SK-N-SH (cell line): ENCODE measurements around the gene MEIS1.

Source experiments
- ELF1 ChIP-seq: IDR thresholded peaks from 2 replicates; pipeline ENCODE4 v1.4.0; 2012
- EP300 ChIP-seq, 2 experiments: IDR thresholded peaks; 2 replicates each; pipeline versions ENCODE4 v1.4.0 to v1.6.1; 2012; ENCODE audit warnings: borderline replicate concordance in 1 of 2, low read depth in 1 of 2, low read length in 1 of 2
- EZH2phosphoT487 ChIP-seq: fragments of 200-600 bp; sonication (generic); IDR thresholded peaks from 2 replicates; pipeline ENCODE4 v1.6.1; 2017; ENCODE audit warnings: low read depth, mixed run types, mild to moderate bottlenecking, antibody characterized with exemption, moderate library complexity, borderline replicate concordance
- GABPA ChIP-seq: IDR thresholded peaks from 2 replicates; pipeline ENCODE4 v1.4.0; 2012; ENCODE audit warnings: low read depth, mild to moderate bottlenecking
- JUND ChIP-seq: IDR thresholded peaks from 2 replicates; pipeline ENCODE4 v1.4.0; 2012
- NFIC ChIP-seq: IDR thresholded peaks from 2 replicates; pipeline ENCODE4 v1.4.0; 2012; ENCODE audit warnings: borderline replicate concordance
- POLR2AphosphoS5 ChIP-seq: IDR thresholded peaks from 2 replicates; pipeline ENCODE4 v1.6.1; 2012; ENCODE audit warnings: low read depth, low read length
- RFX5 ChIP-seq: IDR thresholded peaks from 2 replicates; pipeline ENCODE4 v1.6.1; 2012; ENCODE audit warnings: mild to moderate bottlenecking, improper control_type of control experiment, low read length
- RXRA ChIP-seq: IDR thresholded peaks from 2 replicates; pipeline ENCODE4 v1.4.0; 2012; ENCODE audit warnings: low read depth, mild to moderate bottlenecking, borderline replicate concordance
- TAF1 ChIP-seq: IDR thresholded peaks from 2 replicates; pipeline ENCODE4 v1.6.1; 2012; ENCODE audit warnings: low read depth, mild to moderate bottlenecking, low read length, moderate library complexity, borderline replicate concordance
- TF ChIP-seq, protein P1 (sequence below): IDR thresholded peaks from 2 replicates; pipeline ENCODE4 v1.6.1; 2012; ENCODE audit warnings: mild to moderate bottlenecking, low read depth, low read length, moderate library complexity
- TF ChIP-seq, protein P2 (sequence below): fragments of 200-600 bp; sonication (generic); IDR thresholded peaks from 2 replicates; pipeline ENCODE4 v1.6.1; 2017; ENCODE audit warnings: antibody characterized with exemption, mild to moderate bottlenecking, moderate library complexity

DNA sequence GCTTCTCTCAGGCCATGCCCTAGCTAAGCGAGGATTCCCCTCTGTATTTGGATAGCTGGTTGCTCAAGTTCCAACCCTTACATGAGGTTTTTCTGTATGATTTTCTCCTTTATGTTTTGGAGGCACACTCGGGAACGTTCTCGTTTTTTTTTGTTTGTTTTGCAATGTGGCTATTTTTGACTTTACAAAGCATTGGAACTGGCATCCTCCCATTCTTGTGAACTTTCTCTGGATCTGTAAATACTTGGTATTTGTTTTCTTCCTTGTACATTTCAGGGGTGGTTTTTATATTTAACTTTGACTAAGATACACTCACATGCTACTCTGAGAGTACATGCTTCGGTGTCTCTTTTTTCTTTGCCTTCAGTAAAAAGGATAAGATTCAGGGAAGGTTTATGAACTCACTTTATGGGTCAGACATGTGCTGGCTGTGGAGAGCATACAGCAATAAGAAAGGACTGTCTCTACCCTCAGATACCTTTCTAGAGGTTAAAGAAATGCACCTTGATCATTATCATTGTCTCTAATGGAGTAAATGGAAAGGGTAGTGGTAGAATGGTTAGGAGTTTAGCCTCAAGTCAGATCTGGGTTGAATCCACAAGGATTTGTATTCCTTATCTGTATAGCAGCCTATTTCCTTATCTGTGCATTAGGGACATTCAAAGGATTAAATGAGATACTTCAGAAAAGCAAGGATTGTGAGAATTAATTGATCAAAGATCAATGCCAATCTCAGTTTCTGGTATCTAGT is 61.9 kb downstream of the MEIS1 start:
- TF ChIP-seq GABPA = no peak
- TF ChIP-seq, protein P1, sequence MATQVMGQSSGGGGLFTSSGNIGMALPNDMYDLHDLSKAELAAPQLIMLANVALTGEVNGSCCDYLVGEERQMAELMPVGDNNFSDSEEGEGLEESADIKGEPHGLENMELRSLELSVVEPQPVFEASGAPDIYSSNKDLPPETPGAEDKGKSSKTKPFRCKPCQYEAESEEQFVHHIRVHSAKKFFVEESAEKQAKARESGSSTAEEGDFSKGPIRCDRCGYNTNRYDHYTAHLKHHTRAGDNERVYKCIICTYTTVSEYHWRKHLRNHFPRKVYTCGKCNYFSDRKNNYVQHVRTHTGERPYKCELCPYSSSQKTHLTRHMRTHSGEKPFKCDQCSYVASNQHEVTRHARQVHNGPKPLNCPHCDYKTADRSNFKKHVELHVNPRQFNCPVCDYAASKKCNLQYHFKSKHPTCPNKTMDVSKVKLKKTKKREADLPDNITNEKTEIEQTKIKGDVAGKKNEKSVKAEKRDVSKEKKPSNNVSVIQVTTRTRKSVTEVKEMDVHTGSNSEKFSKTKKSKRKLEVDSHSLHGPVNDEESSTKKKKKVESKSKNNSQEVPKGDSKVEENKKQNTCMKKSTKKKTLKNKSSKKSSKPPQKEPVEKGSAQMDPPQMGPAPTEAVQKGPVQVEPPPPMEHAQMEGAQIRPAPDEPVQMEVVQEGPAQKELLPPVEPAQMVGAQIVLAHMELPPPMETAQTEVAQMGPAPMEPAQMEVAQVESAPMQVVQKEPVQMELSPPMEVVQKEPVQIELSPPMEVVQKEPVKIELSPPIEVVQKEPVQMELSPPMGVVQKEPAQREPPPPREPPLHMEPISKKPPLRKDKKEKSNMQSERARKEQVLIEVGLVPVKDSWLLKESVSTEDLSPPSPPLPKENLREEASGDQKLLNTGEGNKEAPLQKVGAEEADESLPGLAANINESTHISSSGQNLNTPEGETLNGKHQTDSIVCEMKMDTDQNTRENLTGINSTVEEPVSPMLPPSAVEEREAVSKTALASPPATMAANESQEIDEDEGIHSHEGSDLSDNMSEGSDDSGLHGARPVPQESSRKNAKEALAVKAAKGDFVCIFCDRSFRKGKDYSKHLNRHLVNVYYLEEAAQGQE = no peak
- TF ChIP-seq, protein P2, sequence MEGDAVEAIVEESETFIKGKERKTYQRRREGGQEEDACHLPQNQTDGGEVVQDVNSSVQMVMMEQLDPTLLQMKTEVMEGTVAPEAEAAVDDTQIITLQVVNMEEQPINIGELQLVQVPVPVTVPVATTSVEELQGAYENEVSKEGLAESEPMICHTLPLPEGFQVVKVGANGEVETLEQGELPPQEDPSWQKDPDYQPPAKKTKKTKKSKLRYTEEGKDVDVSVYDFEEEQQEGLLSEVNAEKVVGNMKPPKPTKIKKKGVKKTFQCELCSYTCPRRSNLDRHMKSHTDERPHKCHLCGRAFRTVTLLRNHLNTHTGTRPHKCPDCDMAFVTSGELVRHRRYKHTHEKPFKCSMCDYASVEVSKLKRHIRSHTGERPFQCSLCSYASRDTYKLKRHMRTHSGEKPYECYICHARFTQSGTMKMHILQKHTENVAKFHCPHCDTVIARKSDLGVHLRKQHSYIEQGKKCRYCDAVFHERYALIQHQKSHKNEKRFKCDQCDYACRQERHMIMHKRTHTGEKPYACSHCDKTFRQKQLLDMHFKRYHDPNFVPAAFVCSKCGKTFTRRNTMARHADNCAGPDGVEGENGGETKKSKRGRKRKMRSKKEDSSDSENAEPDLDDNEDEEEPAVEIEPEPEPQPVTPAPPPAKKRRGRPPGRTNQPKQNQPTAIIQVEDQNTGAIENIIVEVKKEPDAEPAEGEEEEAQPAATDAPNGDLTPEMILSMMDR = no peak
- TF ChIP-seq RFX5 = no peak
- TF ChIP-seq RXRA = no peak
- TF ChIP-seq EP300 (IDR thresholded peaks at IDR 0.05; ENCODE audit: borderline replicate concordance in 1 of 2, low read depth in 1 of 2, low read length in 1 of 2) = no peak
- no peak for TF ChIP-seq ELF1
- TF ChIP-seq POLR2AphosphoS5 = no peak
- TF ChIP-seq TAF1 = no peak
- no peak for TF ChIP-seq JUND
- TF ChIP-seq NFIC = no peak
- TF ChIP-seq EZH2phosphoT487 = no peak
